GM18508 (cell line): ENCODE data around the gene BCAS1.
"Not testable (repeated sequence)": the region's sequence is repeated elsewhere in the genome, so short reads cannot be mapped to it uniquely, and the experiment has no call there.

Experiments
- ATAC-seq: cut with Tn5 transposase; IDR thresholded peaks from one replicate; pipeline ENCODE4 v1.9.1; 2021; ENCODE audit warnings: moderate number of reproducible peaks; ENCODE audit not compliant: insufficient read depth, unreplicated experiment

Gene BCAS1

GRCh38 chr20:53935344-53936084, 134.9 kb downstream of the BCAS1 start:
- ATAC-seq, result no peak

GRCh38 chr20:53934421-53935343, 135.7 kb downstream of the BCAS1 start:
- ATAC-seq, result no peak

- ATAC-seq, result no peak
These were observed 137.1 kb downstream of the BCAS1 start for GRCh38 chr20:53933232-53933846.

- not testable (repeated sequence) for ATAC-seq
These were observed 137.7 kb downstream of the BCAS1 start for GRCh38 chr20:53932655-53933192.

- no peak for ATAC-seq
These were observed 138.8 kb downstream of the BCAS1 start for GRCh38 chr20:53931597-53931996.

- ATAC-seq, result no peak
These were observed 139.5 kb downstream of the BCAS1 start for GRCh38 chr20:53930651-53931504.

GRCh38 chr20:53929974-53930650, 140.3 kb downstream of the BCAS1 start:
- ATAC-seq, result peak; percentile 41

- ATAC-seq, result no peak
These were observed 141.0 kb downstream of the BCAS1 start for GRCh38 chr20:53929399-53929798.

GRCh38 chr20:53927990-53928389, 142.4 kb downstream of the BCAS1 start:
- ATAC-seq, result no peak

- ATAC-seq, result peak; percentile 41
These were observed 143.9 kb downstream of the BCAS1 start for GRCh38 chr20:53926428-53927028.

GRCh38 chr20:53925651-53926401, 144.6 kb downstream of the BCAS1 start:
- no peak for ATAC-seq

GRCh38 chr20:53923566-53924369, 146.6 kb downstream of the BCAS1 start:
- ATAC-seq, result no peak

GRCh38 chr20:53922901-53923314, 147.5 kb downstream of the BCAS1 start:
- ATAC-seq, result peak; percentile 46

GRCh38 chr20:53921443-53921973, 148.9 kb downstream of the BCAS1 start:
- ATAC-seq, result no peak

- no peak for ATAC-seq
These were observed 149.6 kb downstream of the BCAS1 start for GRCh38 chr20:53920647-53921245.

- ATAC-seq, result no peak
These were observed 150.5 kb downstream of the BCAS1 start for GRCh38 chr20:53919886-53920285.

GRCh38 chr20:53918949-53919361, 151.4 kb downstream of the BCAS1 start:
- no peak for ATAC-seq
